ENCODE measurements around the gene VAV2.

Gene VAV2

DNA sequence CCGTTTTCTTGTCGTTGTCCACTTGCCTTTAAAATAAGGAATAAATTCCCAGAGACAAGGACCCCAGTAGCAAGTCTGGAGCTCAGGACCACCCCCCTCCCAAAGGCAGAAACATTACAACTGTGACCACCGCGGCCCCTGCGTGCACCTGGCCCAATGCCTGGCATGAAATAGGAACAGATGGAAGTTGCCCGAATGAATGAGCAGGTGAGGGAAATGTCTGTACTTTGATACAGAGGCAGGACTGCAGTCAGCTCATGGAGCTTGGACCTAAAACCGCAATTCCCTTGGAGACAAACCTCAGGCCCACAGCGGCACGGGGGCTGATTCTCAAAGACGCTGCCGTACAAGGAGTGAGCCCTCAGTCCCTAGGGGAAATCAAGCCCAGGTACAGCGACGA lies 198.7 kb downstream of the VAV2 start:
- no peak for ATAC-seq
- no peak for TF ChIP-seq ZFP30 (CRISPR knock-in tag; IDR thresholded peaks at IDR 0.05)
- TF ChIP-seq, protein P1, sequence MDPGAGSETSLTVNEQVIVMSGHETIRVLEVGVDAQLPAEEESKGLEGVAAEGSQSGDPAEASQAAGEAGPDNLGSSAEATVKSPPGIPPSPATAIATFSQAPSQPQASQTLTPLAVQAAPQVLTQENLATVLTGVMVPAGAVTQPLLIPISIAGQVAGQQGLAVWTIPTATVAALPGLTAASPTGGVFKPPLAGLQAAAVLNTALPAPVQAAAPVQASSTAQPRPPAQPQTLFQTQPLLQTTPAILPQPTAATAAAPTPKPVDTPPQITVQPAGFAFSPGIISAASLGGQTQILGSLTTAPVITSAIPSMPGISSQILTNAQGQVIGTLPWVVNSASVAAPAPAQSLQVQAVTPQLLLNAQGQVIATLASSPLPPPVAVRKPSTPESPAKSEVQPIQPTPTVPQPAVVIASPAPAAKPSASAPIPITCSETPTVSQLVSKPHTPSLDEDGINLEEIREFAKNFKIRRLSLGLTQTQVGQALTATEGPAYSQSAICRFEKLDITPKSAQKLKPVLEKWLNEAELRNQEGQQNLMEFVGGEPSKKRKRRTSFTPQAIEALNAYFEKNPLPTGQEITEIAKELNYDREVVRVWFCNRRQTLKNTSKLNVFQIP (CRISPR knock-in tag; IDR thresholded peaks at IDR 0.05; ENCODE audit: borderline replicate concordance, low read depth), result no peak
- no peak for TF ChIP-seq ZNF70 (CRISPR knock-in tag; IDR thresholded peaks at IDR 0.05)
- TF ChIP-seq, protein P2, sequence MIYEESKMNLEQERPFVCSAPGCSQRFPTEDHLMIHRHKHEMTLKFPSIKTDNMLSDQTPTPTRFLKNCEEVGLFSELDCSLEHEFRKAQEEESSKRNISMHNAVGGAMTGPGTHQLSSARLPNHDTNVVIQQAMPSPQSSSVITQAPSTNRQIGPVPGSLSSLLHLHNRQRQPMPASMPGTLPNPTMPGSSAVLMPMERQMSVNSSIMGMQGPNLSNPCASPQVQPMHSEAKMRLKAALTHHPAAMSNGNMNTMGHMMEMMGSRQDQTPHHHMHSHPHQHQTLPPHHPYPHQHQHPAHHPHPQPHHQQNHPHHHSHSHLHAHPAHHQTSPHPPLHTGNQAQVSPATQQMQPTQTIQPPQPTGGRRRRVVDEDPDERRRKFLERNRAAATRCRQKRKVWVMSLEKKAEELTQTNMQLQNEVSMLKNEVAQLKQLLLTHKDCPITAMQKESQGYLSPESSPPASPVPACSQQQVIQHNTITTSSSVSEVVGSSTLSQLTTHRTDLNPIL (CRISPR knock-in tag; IDR thresholded peaks at IDR 0.05; ENCODE audit: low read depth), result no peak
- TF ChIP-seq ARNTL (CRISPR knock-in tag; IDR thresholded peaks at IDR 0.05; ENCODE audit: borderline replicate concordance, low read depth), result no peak
- TF ChIP-seq, protein P3, sequence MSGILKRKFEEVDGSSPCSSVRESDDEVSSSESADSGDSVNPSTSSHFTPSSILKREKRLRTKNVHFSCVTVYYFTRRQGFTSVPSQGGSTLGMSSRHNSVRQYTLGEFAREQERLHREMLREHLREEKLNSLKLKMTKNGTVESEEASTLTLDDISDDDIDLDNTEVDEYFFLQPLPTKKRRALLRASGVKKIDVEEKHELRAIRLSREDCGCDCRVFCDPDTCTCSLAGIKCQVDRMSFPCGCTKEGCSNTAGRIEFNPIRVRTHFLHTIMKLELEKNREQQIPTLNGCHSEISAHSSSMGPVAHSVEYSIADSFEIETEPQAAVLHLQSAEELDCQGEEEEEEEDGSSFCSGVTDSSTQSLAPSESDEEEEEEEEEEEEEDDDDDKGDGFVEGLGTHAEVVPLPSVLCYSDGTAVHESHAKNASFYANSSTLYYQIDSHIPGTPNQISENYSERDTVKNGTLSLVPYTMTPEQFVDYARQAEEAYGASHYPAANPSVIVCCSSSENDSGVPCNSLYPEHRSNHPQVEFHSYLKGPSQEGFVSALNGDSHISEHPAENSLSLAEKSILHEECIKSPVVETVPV (CRISPR knock-in tag; IDR thresholded peaks at IDR 0.05), result no peak
- no peak for TF ChIP-seq RARB (CRISPR knock-in tag; IDR thresholded peaks at IDR 0.05)
- no peak for TF ChIP-seq TOX (CRISPR knock-in tag; IDR thresholded peaks at IDR 0.05; ENCODE audit: borderline replicate concordance)
- TF ChIP-seq TCF4 (CRISPR knock-in tag; IDR thresholded peaks at IDR 0.05; ENCODE audit: borderline replicate concordance), result no peak
- TF ChIP-seq PPARA (CRISPR knock-in tag; IDR thresholded peaks at IDR 0.05; ENCODE audit: borderline replicate concordance), result no peak

DNA sequence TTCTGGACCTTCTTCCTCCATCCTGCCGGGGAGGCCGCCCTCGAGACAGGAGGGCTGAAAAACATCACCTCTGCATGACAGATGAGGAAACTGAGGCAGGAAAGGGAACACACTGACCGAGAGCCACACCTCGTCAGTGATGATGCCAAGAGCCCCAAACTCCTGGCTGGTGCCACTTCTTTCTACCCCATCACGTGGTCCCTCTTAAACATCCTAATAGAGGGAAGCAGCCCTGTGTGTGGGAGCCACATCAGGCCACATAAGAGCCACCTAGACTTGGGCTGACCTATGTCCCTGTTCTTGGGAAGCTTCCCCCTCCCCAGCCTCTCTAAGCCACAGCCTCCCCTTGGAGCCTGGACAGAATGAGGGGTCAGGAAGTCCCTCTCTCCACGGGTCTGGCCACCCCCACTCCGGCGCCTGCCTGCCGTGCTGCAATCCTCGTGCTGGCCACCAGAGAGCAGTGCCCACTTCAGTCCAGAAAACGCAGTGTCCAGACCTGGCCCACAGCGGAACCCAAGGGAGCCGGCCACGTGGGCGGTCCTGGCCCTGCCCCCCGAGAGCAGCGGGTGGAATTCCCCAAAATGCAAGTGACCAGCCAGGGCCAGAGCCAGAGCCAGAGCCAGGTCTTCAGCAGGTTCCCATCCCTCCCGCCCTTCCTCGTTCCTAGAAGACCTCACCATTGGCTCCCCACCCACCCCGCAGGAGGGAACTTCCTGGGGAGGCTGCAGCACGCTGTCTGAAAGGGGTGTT lies 199.2 kb downstream of the VAV2 start:
- peak; percentile 93 for ATAC-seq
- TF ChIP-seq CSDC2 (CRISPR knock-in tag; IDR thresholded peaks at IDR 0.05) (no peak), ZC3H10 (CRISPR knock-in tag; IDR thresholded peaks at IDR 0.05) (no peak), ZNF70 (CRISPR knock-in tag; IDR thresholded peaks at IDR 0.05) (no peak), ZFP30 (CRISPR knock-in tag; IDR thresholded peaks at IDR 0.05) (no peak)

DNA sequence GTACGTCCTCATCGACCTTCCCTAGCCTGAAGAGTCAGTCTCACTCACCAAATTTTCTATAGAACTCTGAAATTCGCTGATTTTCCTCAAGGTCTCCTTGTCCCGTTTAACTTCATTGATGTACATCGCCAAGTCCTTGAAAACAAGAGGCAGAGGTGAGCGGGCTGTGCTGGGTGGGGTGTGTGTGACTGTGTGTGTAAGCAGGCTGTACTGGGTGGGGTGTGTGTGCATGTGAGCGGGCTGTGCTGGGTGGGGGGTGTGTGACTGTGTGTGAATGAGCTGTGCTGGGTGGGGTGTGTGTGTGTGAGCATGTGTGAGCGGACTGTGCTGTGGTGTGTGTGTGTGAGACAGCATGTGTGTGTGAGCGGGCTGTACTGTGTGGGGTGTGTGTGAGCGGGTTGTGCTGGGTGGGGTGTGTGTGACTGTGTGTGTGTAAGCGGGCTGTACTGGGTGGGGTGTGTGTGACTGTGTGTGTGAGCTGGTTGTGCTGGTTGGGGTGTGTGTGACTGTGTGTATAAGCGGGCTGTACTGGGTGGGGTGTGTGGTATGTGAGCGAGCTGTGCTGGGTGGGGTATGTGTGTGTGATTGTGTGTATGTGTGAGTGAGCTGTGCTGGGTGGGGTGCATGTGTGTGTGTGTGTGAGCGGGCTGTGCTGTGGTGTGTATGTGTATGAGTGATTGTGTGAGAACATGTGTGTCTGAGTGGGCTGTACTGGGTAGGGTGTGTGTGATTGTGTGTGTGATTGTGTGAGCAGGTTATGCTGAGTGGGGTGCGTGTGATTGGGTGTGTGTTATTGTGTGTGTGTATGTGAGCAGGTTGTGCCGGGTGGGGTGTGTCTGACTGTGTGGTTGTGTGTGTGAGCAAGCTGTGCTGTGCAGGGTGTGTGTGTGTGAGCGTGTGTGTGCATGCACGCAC lies 200.1 kb downstream of the VAV2 start:
- ATAC-seq, result no peak
- TF ChIP-seq, protein P4, sequence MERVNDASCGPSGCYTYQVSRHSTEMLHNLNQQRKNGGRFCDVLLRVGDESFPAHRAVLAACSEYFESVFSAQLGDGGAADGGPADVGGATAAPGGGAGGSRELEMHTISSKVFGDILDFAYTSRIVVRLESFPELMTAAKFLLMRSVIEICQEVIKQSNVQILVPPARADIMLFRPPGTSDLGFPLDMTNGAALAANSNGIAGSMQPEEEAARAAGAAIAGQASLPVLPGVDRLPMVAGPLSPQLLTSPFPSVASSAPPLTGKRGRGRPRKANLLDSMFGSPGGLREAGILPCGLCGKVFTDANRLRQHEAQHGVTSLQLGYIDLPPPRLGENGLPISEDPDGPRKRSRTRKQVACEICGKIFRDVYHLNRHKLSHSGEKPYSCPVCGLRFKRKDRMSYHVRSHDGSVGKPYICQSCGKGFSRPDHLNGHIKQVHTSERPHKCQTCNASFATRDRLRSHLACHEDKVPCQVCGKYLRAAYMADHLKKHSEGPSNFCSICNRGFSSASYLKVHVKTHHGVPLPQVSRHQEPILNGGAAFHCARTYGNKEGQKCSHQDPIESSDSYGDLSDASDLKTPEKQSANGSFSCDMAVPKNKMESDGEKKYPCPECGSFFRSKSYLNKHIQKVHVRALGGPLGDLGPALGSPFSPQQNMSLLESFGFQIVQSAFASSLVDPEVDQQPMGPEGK (CRISPR knock-in tag; IDR thresholded peaks at IDR 0.05; ENCODE audit: borderline replicate concordance), result no peak
- TF ChIP-seq ZNF8 (CRISPR knock-in tag; IDR thresholded peaks at IDR 0.05), result no peak
- no peak for TF ChIP-seq RARB (CRISPR knock-in tag; IDR thresholded peaks at IDR 0.05)
- TF ChIP-seq TOX (CRISPR knock-in tag; IDR thresholded peaks at IDR 0.05; ENCODE audit: borderline replicate concordance), result no peak
- TF ChIP-seq, protein P2 (CRISPR knock-in tag; IDR thresholded peaks at IDR 0.05; ENCODE audit: low read depth), result no peak
- no peak for TF ChIP-seq ISL1 (CRISPR knock-in tag; IDR thresholded peaks at IDR 0.05)
- no peak for TF ChIP-seq ZFP3 (CRISPR knock-in tag; IDR thresholded peaks at IDR 0.05)
- TF ChIP-seq GLIS3 (CRISPR knock-in tag; IDR thresholded peaks at IDR 0.05), result no peak
- no peak for TF ChIP-seq CSDC2 (CRISPR knock-in tag; IDR thresholded peaks at IDR 0.05)
- TF ChIP-seq ZNF565 (CRISPR knock-in tag; conservative IDR thresholded peaks at IDR 0.05; ENCODE audit: low read depth), result no peak
- TF ChIP-seq OSR1 (CRISPR knock-in tag; IDR thresholded peaks at IDR 0.05), result no peak
- TF ChIP-seq ARNTL (CRISPR knock-in tag; IDR thresholded peaks at IDR 0.05; ENCODE audit: borderline replicate concordance, low read depth), result no peak
